GM19463 (cell line): ENCODE measurements around the gene LYPD6.
"Not testable (repeated sequence)": the region's sequence is repeated elsewhere in the genome, so short reads cannot be mapped to it uniquely, and the experiment has no call there.

Experiments
- ATAC-seq: cut with Tn5 transposase; IDR thresholded peaks from one replicate; pipeline ENCODE4 v1.9.1; 2021; ENCODE audit warnings: mild to moderate bottlenecking, moderate library complexity; ENCODE audit not compliant: unreplicated experiment

The LYPD6 gene

DNA sequence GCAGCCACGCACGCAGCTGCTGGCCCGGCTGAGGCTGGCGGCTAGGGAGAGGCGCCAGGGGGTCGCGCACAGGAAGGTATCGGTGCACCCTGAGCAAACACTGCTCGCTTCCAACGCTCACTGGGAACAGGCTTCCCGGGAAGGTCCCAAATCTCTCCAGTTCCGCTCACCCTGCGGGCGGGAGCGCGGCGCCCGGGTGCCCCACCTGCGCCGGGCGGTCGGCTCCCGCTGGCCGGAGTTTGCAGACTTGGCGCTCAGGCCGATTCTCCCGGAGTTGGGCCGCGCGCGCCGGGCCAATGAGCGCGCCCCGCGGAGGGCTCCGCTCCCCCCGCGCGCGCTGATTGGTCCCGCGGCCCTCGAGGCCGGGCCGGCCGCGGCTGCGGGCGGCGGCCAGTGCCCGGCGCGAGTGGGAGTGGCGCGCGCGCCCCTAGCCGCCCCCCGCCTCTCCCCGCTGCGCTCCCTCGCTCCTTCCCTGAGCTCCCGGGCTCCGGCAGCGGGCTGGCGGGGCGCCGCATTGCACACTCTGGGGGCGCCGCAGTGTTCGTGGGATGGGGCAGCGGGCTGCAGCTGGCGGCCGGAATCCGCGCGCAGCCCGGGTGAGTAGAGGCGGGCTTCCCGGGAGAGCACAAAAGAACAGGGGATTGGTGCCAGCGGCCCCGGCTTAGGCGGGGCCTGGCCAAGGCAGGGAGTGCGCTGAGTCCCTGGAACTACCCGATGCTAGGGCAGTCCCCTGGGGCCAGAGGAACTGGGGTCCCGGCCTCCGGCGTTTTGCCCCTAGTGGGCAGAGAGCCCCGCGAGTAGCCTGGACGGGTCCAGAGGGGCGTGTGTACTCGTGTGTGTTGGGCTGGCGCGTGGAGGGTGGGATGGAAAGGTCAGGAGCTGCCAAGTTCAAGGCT, at the start of gene LYPD6:
TSS of gene LYPD6 (plus strand) at position 461 of the 896 bp plus-strand sequence. CDS start 107,122 bp downstream, outside the sequence.
- peak; percentile 89 for ATAC-seq

- no peak for ATAC-seq
These were observed 48.9 kb upstream of the LYPD6 start for GRCh38 chr2:149281441-149281840.

DNA sequence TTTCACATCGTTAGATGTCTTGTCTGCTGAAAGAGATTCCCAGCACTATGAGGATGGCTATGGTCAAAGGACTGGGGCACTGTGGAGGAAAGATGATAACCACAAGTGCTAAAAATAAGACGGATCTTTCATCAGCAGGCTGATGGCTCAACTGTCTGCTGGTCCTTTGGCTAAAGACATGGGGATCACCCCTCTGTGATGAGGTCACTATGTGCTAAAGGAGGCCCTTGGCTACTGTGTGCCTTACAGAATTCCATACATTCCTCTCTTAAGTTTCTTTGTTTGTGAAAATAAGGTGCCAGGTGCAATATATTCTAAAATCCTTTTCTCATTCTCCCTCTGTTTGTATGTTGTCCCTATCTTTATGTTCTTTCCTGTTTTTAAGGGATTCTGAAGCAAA, 39.7 kb upstream of the LYPD6 start:
- no peak for ATAC-seq

- ATAC-seq: no peak
These were observed 38.5 kb upstream of the LYPD6 start for GRCh38 chr2:149291881-149292280.

DNA sequence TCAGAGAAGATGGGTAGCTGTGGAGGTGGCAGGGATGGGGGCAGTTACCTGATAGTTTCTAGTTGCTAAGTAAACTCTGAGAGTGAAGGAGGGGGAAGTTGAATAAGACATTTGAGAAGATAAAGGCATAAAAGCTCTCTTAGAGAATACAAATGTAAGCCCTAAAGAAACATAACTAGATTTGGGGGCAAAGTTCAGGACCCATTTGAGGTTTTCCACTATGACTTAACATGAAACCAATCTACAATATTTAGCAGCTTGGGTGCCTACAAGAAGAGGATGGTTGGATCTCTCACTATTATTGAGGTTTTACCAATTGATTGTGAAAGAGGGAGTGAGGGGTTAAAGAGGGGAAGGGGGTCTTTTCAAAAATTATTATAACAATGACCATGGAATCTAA, 34.4 kb upstream of the LYPD6 start:
- ATAC-seq: peak; percentile 69

- ATAC-seq: no peak
These were observed 23.4 kb upstream of the LYPD6 start for GRCh38 chr2:149307014-149307413.

GRCh38 chr2:149310349-149310748, 20.0 kb upstream of the LYPD6 start:
- ATAC-seq: no peak

DNA sequence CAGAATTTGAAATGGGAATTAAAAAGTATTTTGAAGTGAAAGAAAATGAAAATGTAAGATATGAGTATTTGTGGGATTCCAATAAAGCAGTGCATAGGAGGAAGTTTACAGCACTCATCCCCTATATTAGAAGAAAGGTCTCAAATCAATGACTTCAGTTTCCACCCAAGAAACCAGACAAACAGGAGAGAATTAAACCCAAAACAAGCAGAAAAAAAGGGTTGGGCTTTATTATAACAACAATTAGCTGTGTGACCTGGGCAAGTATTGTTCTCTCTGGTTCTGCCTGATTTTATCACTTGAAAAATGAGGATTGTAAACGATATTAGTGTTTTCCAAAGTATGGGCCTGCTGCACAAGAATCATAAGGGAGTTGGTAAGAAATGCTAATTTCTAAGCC, 18.3 kb upstream of the LYPD6 start:
- ATAC-seq: no peak

DNA sequence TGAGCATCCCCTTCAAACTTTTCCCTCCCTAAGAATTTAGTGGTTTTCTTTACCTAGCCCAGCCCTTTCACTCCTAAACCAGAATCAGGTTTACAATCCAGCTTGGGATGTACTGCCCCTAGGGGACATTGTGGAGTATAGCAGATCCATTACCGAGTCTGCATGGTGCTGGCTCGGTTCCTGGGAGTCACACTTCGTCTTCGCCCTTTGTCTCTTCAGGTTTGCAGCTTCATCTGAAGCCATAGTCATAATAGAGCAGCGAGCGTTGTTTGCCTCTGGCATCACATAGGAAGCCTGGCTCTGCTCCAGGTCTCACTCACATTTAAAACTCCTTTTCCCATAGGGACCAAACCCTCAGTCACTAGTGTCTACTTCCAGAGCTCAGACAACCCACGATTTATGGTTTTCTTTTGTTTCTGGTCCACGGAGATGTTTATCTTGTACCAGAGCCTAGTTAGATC, 16.8 kb upstream of the LYPD6 start:
- peak; percentile 91 for ATAC-seq

GRCh38 chr2:149314687-149315086, 15.7 kb upstream of the LYPD6 start:
- ATAC-seq: no peak

GRCh38 chr2:149315461-149315860, 14.9 kb upstream of the LYPD6 start:
- ATAC-seq: no peak

- not testable (repeated sequence) for ATAC-seq
These were observed 11.8 kb upstream of the LYPD6 start for GRCh38 chr2:149318566-149318965.

DNA sequence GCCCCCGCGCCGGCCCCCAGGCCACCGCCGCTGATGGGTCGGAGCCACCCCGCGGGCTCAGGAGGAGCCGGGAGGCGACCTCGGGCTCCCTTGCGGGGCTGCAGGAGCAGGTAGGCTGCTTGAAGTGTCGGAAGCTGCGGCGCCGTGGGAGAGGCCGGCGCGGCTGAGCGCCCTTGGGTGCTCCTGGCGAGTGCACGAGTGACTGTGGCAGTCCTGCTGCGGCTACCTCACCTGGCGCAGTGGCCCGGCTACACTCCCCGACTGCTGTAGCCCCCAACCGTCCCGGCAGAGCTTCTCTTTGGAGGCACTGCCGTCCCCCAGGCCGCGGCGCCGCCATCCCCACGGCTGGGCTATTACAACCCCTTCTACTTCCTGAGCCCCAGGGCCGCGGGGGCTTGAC, 10.0 kb upstream of the LYPD6 start:
- no peak for ATAC-seq

DNA sequence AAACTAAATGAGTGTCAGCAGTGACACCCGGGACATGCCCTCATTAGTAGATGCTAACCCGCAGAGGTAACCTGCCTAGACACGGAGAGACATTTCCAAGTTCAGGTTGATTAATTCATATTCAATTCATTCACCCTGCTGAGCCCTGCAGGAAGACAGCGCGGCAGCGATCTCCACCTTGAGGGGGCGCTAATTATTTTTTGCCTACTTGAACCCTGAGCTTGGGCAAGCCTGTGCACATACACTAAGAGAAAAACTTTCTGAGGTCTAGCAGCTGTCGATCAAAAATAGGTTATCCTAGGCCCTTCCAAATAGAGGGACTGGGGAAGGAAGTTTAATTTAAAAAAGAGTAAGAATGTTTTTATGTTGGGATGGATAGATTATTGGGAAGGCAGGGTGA, 1.3 kb upstream of the LYPD6 start:
- ATAC-seq: no peak

GRCh38 chr2:149329489-149330126, 779 bp upstream of the LYPD6 start:
- ATAC-seq: no peak

GRCh38 chr2:149331023-149331400, 625 bp downstream of the LYPD6 start:
- no peak for ATAC-seq

GRCh38 chr2:149332364-149332763, 2.0 kb downstream of the LYPD6 start:
- ATAC-seq: no peak

DNA sequence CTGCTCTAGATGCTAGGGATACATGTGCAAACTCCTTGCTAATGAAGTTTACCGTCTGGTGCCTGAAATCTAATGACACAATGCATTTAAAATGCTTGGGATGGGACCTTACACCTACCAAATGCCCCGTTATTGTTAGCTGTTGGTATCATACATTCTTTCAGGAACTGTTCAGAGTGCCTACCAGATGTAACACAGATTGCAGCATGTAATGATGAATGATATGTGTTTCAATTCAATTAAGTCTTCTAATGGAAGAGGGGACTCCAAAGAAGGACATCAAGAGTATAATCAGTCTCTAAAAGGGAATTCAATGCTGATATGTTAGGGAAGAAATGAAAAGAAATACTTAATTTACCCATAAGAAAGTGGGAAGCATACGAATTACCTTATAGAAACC, 3.2 kb downstream of the LYPD6 start:
- no peak for ATAC-seq

GRCh38 chr2:149334156-149334555, 3.8 kb downstream of the LYPD6 start:
- ATAC-seq: no peak

- no peak for ATAC-seq
These were observed 8.9 kb downstream of the LYPD6 start for GRCh38 chr2:149339324-149339723.

DNA sequence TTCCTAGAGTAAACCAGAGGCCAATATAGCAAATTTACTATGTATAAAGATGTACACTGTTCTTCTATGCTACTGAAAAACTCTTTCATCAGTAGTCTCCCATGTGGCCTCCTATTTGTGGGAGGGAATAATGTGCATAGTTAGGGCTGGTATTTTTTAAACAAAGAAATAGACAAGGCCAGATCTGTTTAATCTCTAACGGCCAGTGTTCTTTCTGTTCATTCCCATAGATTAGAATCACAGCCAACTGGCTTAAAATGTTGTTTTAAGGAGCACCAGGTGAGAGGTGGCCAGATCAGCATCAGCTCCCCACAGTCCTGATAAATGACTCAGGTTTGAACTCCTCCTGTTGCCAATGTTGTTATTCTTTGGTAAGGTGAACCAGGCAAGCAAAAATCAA, 12.1 kb downstream of the LYPD6 start:
- no peak for ATAC-seq

- ATAC-seq: no peak
These were observed 13.7 kb downstream of the LYPD6 start for GRCh38 chr2:149344105-149344504.
